ENCODE data around the gene STXBP2. TPM values are rescaled to one million over a fixed set of nuclear protein-coding genes. Genes with fewer than 3 reads are reported as not detected.

Gene STXBP2
- total and polyA plus RNA-seq, 4 donors: 80.3 to 455 (median 195) TPM

- Histone ChIP-seq H3K4me1 (ENCODE audit: control insufficient read depth in 5 of 5, insufficient read depth in 5 of 5, low read length in 5 of 5) (peaks cover 0 to 4% (median 1%) of the 10 kb centered on the region in 5 donors), H3K4me3 (no peak overlapping the region), H3K27me3 (ENCODE audit: control insufficient read depth in 3 of 3, insufficient read depth in 3 of 3, low read length in 2 of 3) (peaks cover 0 to 3% (median 0%) of the 10 kb centered on the region in 3 donors), H3K9ac (ENCODE audit: insufficient read depth in 1 of 2, low read length in 2 of 2) (peak overlapping the region in 1 of 2 donors; percentile 72), H3K36me3 (ENCODE audit: control insufficient read depth in 4 of 4, insufficient read depth in 4 of 4, low read length in 4 of 4) (peaks cover 0 to 5% (median 0%) of the 10 kb centered on the region in 4 donors), H3K9me3 (ENCODE audit: control insufficient read depth in 4 of 4, insufficient read depth in 3 of 4, low read length in 3 of 4) (no peaks in the 10 kb centered on the region), H3K27ac (ENCODE audit: low read depth in 1 of 2, low read length in 1 of 2) (peak overlapping the region in 1 of 2 donors; percentile 51)
- DNase-seq (peak; percentile 82 to 89 (median 88)), ATAC-seq (ENCODE audit: insufficient read depth, low FRiP score) (peak; percentile 74)
- WGBS, 2 donors: 3 to 4% methylated on average over 28 of the region's 28 CpGs
- peak; percentile 96 for TF ChIP-seq CTCF (IDR thresholded peaks at IDR 0.05; ENCODE audit: control extremely low read depth, extremely low read depth)
Measured at GRCh38 chr19:7652061-7652641, 15.2 kb downstream of the STXBP2 start.

- H3K4me1 ChIP-seq (ENCODE audit: control insufficient read depth in 5 of 5, insufficient read depth in 5 of 5, low read length in 5 of 5): peaks cover 0 to 4% (median 1%) of the 10 kb centered on the region in 5 donors
- no peak overlapping the region for H3K27ac ChIP-seq (ENCODE audit: low read depth in 1 of 2, low read length in 1 of 2)
- no peaks in the 10 kb centered on the region for H3K36me3 ChIP-seq (ENCODE audit: control insufficient read depth in 4 of 4, insufficient read depth in 4 of 4, low read length in 4 of 4)
- H3K9me3 ChIP-seq (ENCODE audit: control insufficient read depth in 4 of 4, insufficient read depth in 3 of 4, low read length in 3 of 4): no peaks in the 10 kb centered on the region
- no peak for ATAC-seq (ENCODE audit: insufficient read depth, low FRiP score)
- peaks cover 0 to 3% (median 0%) of the 10 kb centered on the region in 3 donors for H3K27me3 ChIP-seq (ENCODE audit: control insufficient read depth in 3 of 3, insufficient read depth in 3 of 3, low read length in 2 of 3)
- peak in 1 of 3 donors; percentile 13 for DNase-seq
- no peak overlapping the region for H3K9ac ChIP-seq (ENCODE audit: insufficient read depth in 1 of 2, low read length in 2 of 2)
- no peak for TF ChIP-seq CTCF (IDR thresholded peaks at IDR 0.05; ENCODE audit: control extremely low read depth, extremely low read depth)
- 73 to 81% methylated on average over 8 of the region's 8 CpGs for WGBS, 2 donors
- H3K4me3 ChIP-seq: no peak overlapping the region
Measured at GRCh38 chr19:7654401-7654800, 17.5 kb downstream of the STXBP2 start.

- WGBS, 2 donors: 32 to 57% methylated on average over 8 of the region's 8 CpGs
- no peak for TF ChIP-seq CTCF (IDR thresholded peaks at IDR 0.05; ENCODE audit: control extremely low read depth, extremely low read depth)
- H3K4me3 ChIP-seq: no peak overlapping the region
- peaks cover 0 to 4% (median 1%) of the 10 kb centered on the region in 5 donors for H3K4me1 ChIP-seq (ENCODE audit: control insufficient read depth in 5 of 5, insufficient read depth in 5 of 5, low read length in 5 of 5)
- no peaks in the 10 kb centered on the region for H3K36me3 ChIP-seq (ENCODE audit: control insufficient read depth in 4 of 4, insufficient read depth in 4 of 4, low read length in 4 of 4)
- H3K27me3 ChIP-seq (ENCODE audit: control insufficient read depth in 3 of 3, insufficient read depth in 3 of 3, low read length in 2 of 3): no peaks in the 10 kb centered on the region
- H3K9me3 ChIP-seq (ENCODE audit: control insufficient read depth in 4 of 4, insufficient read depth in 3 of 4, low read length in 3 of 4): no peaks in the 10 kb centered on the region
- DNase-seq (no peak), ATAC-seq (ENCODE audit: insufficient read depth, low FRiP score) (no peak)
- peak overlapping the region in 1 of 2 donors; percentile 73 for H3K27ac ChIP-seq (ENCODE audit: low read depth in 1 of 2, low read length in 1 of 2)
- H3K9ac ChIP-seq (ENCODE audit: insufficient read depth in 1 of 2, low read length in 2 of 2): no peak overlapping the region
Measured at GRCh38 chr19:7655581-7655980, 18.7 kb downstream of the STXBP2 start.
